ENCODE results near the gene UCMA.

UCMA gene

GRCh38 chr10:13187135-13187534 lies 47.0 kb downstream of the UCMA start:
- no peak for DNase-seq (ENCODE audit: low read depth)

- DNase-seq (ENCODE audit: low read depth), result no peak
Observed at GRCh38 chr10:13184730-13185514, 49.3 kb downstream of the UCMA start.

- no peak for DNase-seq (ENCODE audit: low read depth)
Observed at GRCh38 chr10:13184276-13184675, 49.9 kb downstream of the UCMA start.

GRCh38 chr10:13183625-13184024 lies 50.5 kb downstream of the UCMA start:
- DNase-seq (ENCODE audit: low read depth), result no peak

GRCh38 chr10:13182424-13182823 lies 51.8 kb downstream of the UCMA start:
- no peak for DNase-seq (ENCODE audit: low read depth)

GRCh38 chr10:13180788-13181187 lies 53.4 kb downstream of the UCMA start:
- no peak for DNase-seq (ENCODE audit: low read depth)

GRCh38 chr10:13173616-13174015 lies 60.6 kb downstream of the UCMA start:
- no peak for DNase-seq (ENCODE audit: low read depth)

All from GM04503 (cell line).